ENCODE results near the gene MTA1. TPM values are rescaled to one million over a fixed set of nuclear protein-coding genes. Genes with fewer than 3 reads are reported as not detected.

The MTA1 gene
- total RNA-seq, 1 donor from 2014 or later: 111 TPM

DNA sequence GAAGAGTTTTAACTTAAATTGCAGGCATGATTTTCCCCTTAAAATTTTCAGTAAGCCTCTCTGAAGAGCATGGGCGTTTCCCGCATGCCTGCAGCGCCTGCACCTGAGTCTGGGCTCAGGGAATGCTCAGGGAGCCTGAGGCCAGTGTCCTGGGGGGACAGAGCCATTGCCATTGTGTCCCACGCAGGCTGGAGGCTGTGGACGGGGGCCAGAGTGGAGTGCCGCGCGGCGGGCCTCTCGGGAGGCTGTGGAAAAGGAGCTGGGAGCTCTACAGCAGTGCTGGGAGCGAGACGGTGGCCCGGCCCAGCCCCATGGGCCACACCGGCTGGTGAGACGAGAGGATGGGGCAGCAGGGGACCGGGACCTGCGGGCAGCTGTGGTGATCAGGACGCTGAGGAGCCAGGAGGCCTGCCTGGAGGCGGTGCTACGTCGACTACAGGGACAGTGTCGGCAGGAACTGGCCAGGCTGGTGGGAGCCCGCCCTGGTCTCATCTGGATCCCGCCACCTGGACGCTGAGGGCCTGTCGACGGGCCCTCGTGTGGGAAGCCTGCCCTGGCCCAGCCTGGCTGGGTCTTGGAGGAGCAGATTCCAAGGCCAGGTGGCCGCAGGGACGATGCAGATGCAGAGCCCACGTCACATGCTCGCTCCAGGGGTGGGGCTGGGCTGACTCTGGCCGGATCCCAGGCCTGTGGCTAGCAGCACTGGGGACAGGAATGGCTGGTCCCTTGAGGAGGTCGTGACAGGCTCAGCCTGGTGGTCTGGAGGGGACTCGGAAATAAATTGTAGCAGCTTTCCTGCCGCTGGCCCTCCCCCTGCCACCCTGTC is 79.0 kb downstream of the MTA1 start:
- no peak for DNase-seq (ENCODE audit: low spot score)

DNA sequence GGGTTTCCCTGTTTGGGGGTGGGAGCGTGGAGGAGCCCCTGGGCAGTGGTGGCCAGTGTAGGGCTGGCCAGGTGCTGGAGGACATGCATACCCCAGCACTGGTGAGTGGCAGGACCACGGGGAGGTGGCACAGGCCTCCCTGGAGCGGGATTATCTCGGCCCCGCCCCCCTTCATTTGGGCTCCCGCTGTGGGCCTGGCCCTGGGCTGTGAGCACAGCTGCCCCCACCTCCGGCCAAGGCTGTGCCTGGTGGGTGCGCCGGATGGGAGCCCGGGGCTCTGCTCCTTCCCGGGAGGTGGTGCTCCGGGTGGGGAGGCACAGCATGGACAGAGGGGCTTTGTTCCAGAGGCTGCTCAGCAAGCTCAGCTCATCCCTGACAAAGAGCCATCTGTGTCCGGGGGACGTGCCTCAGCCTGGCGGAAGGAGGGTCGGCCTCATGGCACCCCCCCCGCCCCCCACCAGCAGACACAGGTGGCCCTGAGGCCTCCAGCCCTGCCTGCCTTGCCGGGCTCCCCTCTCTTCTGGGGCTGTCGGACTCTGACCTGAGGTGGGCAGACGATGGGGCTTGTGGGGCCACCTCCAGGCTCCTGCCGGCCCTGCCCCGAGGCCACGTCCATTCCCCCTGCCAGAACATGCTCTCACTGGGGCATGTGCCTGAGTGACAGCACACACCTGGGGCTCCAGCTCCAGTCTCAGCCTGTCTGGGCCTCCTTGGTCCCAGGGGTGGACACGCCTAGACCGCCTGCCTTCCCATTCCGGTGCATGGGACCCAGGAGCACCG is 79.8 kb downstream of the MTA1 start:
- no peak for DNase-seq (ENCODE audit: low spot score)

DNA sequence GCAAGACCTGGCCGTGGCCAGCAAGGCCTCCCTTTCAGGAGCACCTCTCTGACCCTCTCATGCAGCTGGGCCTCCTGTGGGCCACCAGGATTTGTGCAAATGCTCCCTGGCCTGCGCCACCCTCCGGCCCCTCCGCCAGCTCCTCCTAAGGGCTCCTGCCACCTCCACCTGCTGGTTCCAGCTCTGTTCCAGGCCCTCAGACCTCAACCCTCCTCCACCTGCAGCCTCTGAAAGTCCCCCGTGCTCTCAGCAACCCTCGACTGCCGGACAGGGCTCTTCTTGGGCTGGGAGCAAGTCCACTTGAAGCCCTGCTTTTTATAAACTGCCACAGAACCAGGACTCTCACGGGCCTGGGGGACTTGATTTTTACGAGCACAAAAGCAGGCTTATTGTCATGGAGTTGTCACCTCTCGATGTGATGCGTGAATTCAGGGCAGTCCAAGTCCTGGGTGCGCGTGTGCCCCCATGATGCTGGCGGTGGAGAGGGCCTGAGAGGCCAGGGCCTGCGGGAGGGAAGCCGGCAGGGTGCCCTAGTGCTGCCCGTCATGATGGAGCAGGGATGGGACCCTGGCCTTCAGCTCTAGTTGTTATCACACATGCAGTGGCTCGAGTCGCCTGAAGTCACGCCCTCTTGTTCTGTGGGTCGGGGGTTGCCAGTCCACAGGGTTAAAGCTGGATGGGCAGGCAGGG is 80.6 kb downstream of the MTA1 start:
- DNase-seq (ENCODE audit: low spot score): no peak

DNA sequence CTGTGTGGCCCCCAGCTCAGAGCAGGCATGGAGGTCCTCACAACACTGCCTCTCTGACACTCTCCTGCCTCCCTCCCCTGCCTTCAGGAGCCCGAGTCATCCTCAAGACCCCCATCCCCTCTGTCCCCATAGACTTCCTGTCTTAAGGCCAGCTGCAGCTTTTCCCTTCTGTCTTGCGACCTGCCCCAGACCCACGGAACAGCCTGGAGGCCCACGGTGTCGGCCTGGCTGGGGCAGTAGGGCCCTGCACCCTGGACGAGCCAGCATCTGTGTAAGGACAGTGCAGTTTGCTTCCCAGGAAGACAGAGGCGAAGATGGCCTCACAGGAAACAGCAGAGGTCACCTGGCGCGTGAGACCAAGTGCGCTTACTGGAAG is 81.1 kb downstream of the MTA1 start:
- DNase-seq (ENCODE audit: low spot score): no peak

DNA sequence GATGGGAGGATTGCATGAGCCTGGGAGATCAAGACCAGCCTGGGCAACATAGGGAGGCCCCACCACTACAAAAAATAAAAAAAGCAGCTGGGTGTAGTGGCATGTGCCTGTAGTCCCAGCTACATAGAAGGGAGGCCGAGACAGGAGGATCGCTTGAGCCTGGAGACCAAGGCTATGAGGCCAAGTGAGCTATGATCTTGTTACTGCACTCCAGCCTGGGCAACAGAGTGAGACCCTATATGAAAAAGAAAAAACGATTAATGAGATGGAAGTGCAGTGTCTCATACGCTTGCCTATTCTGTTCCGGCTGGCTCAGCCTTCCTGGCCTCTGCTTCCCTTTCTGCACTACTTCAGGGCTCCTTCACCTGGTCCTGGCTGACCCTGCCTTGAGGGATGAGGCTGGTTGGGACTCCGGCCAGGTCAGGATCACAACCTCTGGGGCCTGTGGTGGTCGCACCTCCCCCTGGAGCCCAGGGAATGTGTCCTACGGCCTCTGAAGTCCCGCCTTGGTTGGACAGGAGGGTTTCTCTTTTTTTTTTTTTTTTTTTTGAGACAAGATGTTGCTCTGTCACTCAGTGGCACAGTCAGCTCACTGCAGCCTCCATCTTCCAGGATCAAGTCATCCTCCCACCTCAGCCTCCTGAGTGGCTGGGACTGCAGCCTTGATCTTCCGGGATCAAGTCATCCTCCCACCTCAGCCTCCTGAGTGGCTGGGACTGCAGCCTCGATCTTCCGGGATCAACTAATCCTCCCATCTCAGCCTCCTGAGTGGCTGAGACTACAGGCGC is 82.1 kb downstream of the MTA1 start:
- DNase-seq (ENCODE audit: low spot score): no peak

DNA sequence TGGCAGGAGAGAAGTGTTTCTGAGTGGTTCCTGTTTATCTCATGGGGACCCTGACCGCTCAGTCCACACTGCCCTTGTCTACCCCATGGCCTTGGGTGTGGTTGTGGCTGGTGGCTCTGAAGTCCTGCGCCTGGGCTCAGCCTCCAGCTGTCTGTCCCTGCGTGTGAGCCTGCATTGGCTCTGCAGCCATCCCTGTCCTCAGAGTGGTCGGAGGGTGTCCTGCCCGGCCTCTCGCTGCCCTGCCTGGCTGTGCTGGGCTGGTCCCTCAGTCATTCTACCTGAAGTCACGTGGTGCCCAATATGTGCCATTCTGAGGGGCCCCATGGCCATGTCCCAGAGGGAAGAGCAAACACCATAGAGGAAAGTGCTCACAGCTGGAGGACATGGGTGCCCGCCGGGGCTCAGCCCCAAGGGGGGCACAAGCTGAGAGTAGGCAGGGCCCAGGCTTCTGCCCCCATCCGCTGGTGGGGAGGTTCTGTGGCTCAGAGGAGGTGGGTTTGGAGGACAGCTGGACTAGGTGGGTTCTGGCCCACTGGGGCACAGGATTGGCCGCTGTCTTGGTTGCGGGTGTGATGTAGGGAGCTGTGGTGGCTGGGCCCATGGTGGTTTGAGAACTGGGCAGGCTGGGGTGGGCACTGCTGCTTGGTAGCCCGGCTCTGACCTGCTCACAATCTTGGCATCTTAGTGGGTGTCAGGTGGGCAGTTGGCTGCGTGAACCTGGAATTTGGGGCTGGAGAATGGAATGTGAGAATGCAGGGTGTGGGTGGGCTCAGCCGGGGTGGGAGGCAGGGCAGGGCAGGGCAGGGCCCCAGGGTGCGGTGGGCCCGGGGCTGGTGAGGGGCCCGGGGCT is 83.0 kb downstream of the MTA1 start:
- no peak for DNase-seq (ENCODE audit: low spot score)

DNA sequence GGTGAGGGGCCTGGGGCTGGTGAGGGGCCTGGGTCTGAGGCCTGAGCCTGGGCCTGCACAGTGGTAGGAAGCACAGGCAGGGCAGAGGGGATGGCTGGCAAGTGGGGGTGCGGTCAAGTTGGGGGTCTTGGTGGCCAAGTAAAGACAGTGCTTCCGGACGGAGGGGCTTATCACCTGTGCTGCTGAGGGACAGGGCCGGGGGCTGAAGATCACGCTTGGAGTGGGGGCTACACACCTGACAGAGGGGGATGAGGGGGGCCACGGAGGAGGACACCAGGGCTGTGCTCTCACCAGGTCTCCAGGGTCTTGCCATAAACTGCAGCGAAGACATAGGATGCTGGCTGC is 83.6 kb downstream of the MTA1 start:
- no peak for DNase-seq (ENCODE audit: low spot score)

DNA sequence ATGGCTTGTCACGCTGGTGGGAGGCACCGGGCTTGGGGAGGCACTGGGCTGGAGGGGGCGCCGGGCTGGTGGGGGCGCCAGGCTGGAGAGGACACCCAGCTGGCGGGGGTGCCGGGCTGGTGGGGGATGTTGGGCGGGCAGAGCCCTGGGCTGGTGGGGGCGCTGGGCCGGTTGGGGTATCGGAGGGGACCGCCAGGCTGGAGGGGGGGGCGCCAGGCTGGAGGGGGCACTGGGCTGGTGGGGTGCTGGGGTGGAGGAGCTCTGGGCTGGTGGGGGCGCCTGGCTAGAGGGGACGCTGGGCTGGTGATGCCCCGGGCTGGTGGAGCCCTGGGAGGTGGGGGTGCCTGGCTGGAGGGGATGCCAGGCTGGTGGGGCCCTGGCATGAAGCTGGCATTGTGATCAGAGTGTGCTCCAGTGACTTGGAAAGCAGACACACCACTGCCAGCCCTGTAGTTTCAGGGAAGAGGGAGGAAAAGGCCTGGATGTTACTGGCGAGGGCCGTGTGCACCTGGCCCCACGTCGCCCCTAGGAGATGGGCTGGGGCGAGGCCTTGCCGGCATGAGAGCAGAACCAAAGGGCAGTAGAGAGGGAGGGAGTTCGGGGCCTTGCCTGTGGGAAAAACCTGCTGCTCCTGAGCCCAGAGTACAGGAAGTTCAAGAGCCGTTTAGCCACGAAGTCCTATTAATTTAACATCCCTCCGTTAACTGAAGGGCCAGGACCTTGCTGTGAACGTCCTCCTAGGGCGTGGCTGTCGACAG is 84.5 kb downstream of the MTA1 start:
- no peak for DNase-seq (ENCODE audit: low spot score)

DNA sequence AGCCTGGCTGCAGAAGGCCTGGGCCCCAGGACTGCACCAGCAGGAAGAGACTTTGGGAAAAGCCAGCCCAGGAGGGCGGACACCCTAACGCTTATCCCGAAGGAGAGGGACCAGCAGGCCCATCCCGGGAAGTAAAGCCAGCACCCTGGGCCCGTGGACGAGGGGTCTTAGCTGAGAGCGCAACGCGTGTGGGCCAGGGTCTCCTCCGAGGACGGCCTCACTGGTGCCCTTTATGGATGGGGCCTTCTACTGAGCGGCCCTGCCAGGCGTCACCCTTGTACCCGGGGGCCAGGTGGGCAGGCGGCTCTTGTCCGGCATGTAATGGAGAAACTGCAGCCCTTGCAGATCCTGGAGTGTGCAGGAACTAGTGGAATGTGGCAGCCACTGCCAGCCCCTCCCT is 85.5 kb downstream of the MTA1 start:
- no peak for DNase-seq (ENCODE audit: low spot score)

DNA sequence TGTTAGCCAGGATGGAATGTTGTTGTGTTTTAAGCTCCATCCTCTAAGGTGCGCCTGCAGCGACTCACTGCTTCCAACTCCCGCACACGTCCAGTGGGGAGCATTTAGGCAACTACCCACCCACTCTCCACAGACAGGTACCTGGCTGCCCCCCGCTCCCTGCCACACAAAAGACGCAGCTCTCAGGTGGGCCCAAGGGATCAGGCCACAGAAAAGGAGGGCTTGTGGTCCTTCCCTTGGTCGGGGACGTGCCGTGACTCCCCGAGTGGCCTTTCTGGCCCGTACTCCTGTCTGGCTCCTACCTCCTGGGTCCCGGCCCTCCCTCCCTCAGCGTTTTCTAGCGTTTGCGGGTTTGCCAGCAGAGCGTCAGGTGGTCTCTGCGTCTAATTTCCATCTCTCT is 87.6 kb downstream of the MTA1 start:
- DNase-seq (ENCODE audit: low spot score): no peak

DNA sequence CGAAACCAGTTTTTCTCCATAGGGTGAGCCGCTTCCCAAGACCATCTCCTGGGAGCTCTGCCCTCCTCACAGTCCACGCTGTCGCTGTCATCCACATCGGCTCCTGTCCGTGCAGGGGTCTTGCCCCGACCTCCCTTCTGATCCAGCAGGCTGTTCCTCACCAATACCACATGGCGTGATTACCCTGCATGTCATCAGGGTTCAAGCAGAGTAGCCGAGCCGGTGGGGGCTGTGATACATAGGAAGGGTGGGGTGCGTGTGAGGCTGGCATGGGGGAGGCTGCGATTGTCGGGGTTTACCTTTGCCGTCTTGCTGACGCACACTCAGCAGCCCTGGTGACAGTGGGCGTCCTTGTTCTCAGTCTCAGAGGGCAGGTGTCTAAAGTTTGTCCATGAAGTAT is 88.4 kb downstream of the MTA1 start:
- DNase-seq (ENCODE audit: low spot score): no peak

DNA sequence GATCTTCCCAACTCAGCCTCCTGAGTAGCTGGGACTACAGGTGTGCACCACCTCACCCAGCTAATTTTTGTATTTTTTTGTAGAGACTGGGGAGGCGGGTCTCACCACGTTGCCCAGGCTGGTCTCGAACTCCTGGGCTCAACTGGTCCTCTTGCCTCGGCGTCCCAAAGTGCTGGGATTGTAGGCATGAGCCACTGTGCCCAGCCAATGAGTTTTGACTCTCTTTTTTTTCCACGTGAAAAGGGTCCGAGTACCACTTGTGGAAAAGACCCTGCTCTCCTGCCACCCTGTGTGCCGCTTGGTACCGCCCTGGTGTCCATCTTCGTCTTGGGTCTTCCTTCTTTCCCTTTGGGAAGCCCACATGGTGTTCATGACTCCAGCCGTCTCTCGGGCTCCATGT is 89.0 kb downstream of the MTA1 start:
- no peak for DNase-seq (ENCODE audit: low spot score)

DNA sequence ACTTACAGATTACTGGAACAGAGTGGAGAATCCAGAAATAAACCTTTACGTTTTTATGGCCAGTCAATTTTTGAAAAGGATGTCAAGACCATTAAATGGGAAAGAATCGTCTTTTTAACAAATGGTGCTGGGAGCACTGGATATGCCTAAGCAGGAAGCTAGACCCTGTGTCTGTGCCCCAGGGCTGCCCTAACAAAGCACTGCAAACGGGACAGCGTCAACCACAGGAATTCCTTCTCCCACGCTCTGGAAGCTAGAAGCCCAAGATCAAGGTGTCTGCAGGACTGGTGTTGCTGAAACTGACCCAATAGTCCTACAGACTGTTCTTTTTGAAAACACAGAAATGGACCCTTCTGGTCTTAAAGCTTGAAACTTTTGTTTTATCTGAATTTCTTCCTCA is 97.5 kb downstream of the MTA1 start:
- no peak for DNase-seq (ENCODE audit: low spot score)

DNA sequence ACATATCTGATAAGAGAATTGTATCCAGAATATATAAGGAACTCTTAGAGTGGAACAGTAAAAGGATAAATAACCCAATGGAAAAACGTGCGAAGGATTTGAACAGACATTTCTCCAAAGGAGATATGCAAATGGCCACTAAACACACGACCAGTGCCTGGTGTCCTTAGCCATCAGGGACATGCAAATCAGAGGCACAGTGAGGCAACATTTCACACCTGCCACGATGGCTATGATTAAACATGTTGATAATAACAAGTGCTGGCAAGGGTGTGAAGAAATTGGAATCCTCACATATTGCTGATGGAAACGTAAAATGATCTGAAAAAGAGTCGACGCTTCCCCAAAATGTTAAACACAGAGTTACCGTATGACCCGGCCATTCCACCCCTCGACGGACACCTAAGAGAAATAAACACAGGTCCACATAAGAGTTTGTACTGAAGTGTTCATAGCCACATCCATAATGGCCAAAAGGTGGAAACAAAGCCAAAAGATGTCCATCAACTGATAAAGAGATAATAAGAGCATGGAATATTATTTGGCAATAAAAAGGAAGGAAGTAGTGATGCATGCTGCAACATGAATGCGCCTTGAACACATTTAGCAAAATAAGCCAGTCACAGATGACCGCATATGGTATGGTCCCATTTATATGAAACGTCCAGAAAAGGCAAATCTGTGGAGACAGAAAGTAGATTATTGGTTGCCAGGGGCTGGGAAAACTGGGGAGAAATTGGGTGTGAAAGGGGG is 100.5 kb downstream of the MTA1 start:
- no peak for DNase-seq (ENCODE audit: low spot score)

Other genes with a start within 250 kb of the MTA1 start
- 47.2 TPM for gene NUDT14, start 238.5 kb upstream of the MTA1 start, total RNA-seq
- 50.8 TPM for gene BTBD6, start 171.3 kb upstream of the MTA1 start, total RNA-seq
- 51.7 TPM for gene BRF1, start 118.8 kb upstream of the MTA1 start, total RNA-seq
- gene PACS2, start 105.1 kb upstream of the MTA1 start, total RNA-seq: 105 TPM
- gene TEX22, start 21.3 kb upstream of the MTA1 start, total RNA-seq: 2.6 TPM
- 130 TPM for gene CRIP2, start 55.0 kb downstream of the MTA1 start, total RNA-seq
- gene CRIP1, start 67.1 kb downstream of the MTA1 start, total RNA-seq: 35.7 TPM
- 10.8 TPM for gene TEDC1, start 71.4 kb downstream of the MTA1 start, total RNA-seq
- 3.7 TPM for gene TMEM121, start 106.8 kb downstream of the MTA1 start, total RNA-seq